ENCODE measurements around the gene CTNNA2. TPM values are rescaled to one million over a fixed set of nuclear protein-coding genes. Genes with fewer than 3 reads are reported as not detected.

Gene CTNNA2
- total RNA-seq, 3 donors from 2014 or later, result 0.29 to 4.2 (median 1.1) TPM

- intact Hi-C loops (cut with DNase I, micrococcal nuclease), result no loop called here
Observed at GRCh38 chr2:79822136-79822535, 309.3 kb downstream of the CTNNA2 start.

GRCh38 chr2:79824086-79824786, 311.4 kb downstream of the CTNNA2 start:
- DNase-seq, result no peak
- Histone ChIP-seq H3K4me3 (no peak overlapping the region), H3K36me3 (ENCODE audit: low read depth) (no peaks in the 10 kb centered on the region), H3K4me1 (ENCODE audit: low read depth) (no peaks in the 10 kb centered on the region), H3K9me3 (no peaks in the 10 kb centered on the region)
- no peak for ATAC-seq
- TF ChIP-seq, protein P1, sequence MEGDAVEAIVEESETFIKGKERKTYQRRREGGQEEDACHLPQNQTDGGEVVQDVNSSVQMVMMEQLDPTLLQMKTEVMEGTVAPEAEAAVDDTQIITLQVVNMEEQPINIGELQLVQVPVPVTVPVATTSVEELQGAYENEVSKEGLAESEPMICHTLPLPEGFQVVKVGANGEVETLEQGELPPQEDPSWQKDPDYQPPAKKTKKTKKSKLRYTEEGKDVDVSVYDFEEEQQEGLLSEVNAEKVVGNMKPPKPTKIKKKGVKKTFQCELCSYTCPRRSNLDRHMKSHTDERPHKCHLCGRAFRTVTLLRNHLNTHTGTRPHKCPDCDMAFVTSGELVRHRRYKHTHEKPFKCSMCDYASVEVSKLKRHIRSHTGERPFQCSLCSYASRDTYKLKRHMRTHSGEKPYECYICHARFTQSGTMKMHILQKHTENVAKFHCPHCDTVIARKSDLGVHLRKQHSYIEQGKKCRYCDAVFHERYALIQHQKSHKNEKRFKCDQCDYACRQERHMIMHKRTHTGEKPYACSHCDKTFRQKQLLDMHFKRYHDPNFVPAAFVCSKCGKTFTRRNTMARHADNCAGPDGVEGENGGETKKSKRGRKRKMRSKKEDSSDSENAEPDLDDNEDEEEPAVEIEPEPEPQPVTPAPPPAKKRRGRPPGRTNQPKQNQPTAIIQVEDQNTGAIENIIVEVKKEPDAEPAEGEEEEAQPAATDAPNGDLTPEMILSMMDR (IDR thresholded peaks at IDR 0.05), result no peak
- intact Hi-C loops (cut with DNase I, micrococcal nuclease), result no loop called here

More at GRCh38 chr2:79822136-79822535, 309.3 kb downstream of the CTNNA2 start:
- TF ChIP-seq, protein P1 (IDR thresholded peaks at IDR 0.05), result no peak
- DNase-seq, result no peak
- ATAC-seq, result no peak
- H3K4me3 ChIP-seq, result no peak overlapping the region
- H3K4me1 ChIP-seq (ENCODE audit: low read depth), result no peaks in the 10 kb centered on the region
- no peaks in the 10 kb centered on the region for H3K36me3 ChIP-seq (ENCODE audit: low read depth)
- no peaks in the 10 kb centered on the region for H3K9me3 ChIP-seq

GRCh38 chr2:79827881-79828280, 315.0 kb downstream of the CTNNA2 start:
- no peak for DNase-seq
- no peak for ATAC-seq
- TF ChIP-seq, protein P1 (IDR thresholded peaks at IDR 0.05), result no peak
- intact Hi-C loops (cut with DNase I, micrococcal nuclease), result no loop called here
- Histone ChIP-seq H3K9me3 (no peaks in the 10 kb centered on the region), H3K4me1 (ENCODE audit: low read depth) (no peaks in the 10 kb centered on the region), H3K4me3 (no peak overlapping the region), H3K36me3 (ENCODE audit: low read depth) (no peaks in the 10 kb centered on the region)

DNA sequence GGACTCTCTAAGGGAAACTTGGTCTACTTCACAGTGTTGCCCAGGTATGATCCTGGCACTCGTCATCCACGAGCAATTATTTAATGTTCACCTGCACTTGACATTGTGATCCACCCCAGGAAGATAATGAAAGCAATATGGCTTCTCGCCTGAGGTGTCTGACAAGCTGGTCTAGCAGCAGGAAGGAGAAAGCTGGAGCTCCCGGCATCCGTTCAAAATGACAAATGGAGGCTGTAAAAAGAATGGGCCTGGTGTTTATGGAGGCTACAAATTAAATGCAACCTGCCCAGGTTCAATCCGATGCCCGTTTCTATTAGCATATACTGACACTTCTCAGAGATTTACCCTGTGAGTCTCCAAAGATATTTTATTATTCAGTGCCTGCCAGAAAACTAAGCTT, 317.6 kb downstream of the CTNNA2 start:
- DNase-seq, result no peak
- H3K4me1 ChIP-seq (ENCODE audit: low read depth), result no peaks in the 10 kb centered on the region
- no peak for ATAC-seq
- no peaks in the 10 kb centered on the region for H3K36me3 ChIP-seq (ENCODE audit: low read depth)
- no peaks in the 10 kb centered on the region for H3K9me3 ChIP-seq
- intact Hi-C loops (cut with DNase I, micrococcal nuclease), result no loop called here
- no peak overlapping the region for H3K4me3 ChIP-seq
- TF ChIP-seq, protein P1 (IDR thresholded peaks at IDR 0.05), result no peak

- TF ChIP-seq, protein P1 (IDR thresholded peaks at IDR 0.05), result no peak
- DNase-seq (no peak), ATAC-seq (no peak)
- intact Hi-C loops (cut with DNase I, micrococcal nuclease), result no loop called here
- no peaks in the 10 kb centered on the region for H3K9me3 ChIP-seq
- no peaks in the 10 kb centered on the region for H3K4me1 ChIP-seq (ENCODE audit: low read depth)
- no peak overlapping the region for H3K4me3 ChIP-seq
- no peaks in the 10 kb centered on the region for H3K36me3 ChIP-seq (ENCODE audit: low read depth)
Observed at GRCh38 chr2:79831961-79832360, 319.1 kb downstream of the CTNNA2 start.
